IPS DF 4.7 (cell line): ENCODE measurements around the gene UBE3B.

Experiments
- DNase-seq: peaks from one replicate; pipeline ENCODE4 v3.0.0-alpha.2; 2013; ENCODE audit warnings: low spot score; ENCODE audit errors: extremely low read depth

The UBE3B gene

DNA sequence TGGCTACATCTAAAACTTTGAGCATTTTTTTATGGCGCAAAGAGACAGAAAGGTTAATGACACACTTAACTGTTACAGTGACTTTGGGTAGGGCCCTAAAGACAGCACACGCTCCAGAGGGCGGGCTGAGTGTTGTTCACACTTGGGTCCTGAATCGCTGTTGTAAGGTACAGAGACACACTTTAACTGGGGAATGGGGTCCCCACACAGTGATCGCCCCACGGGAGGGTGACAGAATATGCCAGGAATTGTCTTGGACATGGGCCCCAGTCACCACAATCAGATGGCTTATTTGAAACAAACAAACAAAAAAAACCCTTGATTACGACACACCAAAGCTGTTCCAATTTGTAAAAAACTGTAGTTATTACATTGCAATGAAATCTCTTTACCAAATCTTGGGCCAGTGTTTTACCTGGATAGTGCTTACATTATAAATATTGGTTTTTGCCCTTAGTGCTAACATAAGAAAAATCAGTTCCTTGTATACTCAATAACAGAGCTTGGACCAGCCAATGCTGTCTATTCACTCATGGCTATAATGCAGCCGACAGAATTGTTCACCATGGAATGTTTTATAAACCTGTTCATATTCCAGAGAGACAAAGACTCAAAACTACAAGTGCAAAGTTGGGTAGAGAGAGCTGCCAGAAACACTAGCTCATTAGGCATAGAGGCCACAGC, 28.6 kb upstream of the UBE3B start:
- no peak for DNase-seq

DNA sequence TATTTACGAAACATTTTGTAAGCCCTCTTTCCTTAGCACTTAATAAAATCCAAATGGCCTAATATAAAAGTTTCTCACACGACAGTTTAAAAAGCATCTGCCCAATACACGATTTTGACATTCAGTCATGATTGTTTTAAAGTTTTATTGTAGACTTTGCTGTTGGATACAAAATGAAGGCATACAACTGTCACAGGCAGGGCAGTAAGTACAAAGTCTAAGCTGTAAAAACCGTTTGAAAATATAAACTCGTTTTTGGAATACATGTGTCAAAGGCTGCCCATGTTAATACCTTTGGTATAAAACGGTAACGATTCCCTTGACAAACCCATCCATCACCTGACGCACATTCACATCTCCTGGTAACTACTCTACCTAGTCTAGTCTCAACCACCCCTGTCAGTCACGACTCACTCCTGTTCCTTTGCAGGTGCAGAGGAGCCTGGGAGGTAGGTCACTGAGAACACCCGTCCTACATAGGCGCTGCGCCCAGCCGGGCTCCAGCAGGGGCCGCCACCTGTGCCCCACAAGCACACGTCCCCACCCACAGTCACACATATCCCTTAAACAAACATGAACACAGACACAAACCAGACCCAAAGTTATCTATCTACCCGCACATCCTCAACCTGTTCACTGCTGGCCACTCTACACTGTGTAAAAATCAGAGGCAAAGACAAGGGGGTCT, 27.4 kb upstream of the UBE3B start:
- DNase-seq = no peak

DNA sequence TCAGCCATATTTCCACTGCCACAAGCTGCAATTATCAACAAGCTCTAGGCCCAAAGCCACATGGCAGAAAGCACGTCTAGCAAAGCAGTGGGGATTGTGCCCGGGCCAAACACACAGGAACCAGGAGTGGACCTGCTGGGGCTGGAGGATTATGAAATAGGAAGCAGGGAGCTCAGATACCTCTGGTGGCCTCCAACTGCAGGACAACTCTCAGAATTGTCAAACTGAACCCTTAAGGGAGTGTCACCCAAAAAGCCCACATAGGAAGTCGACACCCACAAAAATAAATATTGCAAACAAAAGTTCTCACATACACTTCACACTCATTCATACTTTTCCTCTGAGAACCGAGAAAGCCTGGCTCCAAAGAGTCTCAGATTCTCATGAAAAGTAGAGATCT, 26.5 kb upstream of the UBE3B start:
- DNase-seq = no peak

DNA sequence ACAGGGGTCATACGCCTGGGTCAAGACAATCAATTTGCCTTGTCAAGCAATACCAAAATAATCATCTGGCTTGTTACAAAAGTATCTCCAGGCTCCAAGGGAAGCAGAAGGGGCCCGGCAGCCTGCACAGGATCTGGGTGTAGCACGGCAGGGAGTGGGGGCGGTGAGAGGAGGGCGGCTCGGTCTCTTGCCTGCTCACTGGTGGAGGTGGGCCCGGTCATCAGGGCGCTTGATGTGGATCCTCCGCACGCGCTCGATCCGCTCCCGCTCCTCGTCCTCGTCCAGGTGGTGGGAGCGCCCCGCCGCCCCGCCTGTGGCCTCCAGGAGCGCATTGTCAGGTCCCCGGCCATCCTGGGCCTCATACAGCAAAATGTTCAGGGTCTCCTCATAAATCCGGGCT, 26.0 kb upstream of the UBE3B start:
- DNase-seq = no peak

DNA sequence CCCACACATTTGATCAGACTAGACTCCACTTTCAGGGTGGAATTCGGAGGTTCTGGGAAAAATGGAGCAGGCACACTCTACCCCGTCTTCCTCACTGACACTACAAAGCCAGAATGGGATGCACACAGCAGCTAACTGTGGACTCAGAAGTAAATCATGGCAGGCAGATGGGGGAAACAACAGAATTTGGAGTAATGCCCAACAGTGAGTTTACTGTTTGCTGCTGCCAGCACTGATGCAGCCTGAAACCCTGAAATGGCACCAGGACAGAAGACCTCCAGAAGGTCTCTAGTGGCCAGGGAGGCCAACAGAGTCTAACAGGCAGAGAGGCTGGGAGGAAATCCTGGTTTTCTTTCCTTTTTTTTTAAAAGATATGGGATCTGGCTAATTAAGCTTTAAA, 24.9 kb upstream of the UBE3B start:
- no peak for DNase-seq

DNA sequence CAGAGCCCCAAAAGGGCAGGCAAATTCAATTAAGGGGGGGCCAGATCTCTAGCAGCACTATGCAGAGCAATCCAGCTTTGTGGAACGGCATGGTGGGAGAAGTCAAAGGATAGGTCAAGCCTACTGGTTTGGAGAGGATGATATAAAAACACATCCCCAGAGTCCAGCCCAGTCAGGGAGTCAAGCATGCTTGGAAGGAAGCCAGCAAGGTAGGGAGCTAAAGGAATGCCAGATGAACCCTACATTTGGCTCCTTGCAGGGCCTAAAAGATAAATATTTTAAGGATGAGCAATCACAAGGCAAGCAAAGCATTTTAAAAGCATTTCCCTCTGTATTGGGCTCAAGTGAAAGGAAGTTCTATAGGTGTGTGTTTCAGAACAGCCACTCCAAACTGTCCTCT, 21.7 kb upstream of the UBE3B start:
- no peak for DNase-seq

DNA sequence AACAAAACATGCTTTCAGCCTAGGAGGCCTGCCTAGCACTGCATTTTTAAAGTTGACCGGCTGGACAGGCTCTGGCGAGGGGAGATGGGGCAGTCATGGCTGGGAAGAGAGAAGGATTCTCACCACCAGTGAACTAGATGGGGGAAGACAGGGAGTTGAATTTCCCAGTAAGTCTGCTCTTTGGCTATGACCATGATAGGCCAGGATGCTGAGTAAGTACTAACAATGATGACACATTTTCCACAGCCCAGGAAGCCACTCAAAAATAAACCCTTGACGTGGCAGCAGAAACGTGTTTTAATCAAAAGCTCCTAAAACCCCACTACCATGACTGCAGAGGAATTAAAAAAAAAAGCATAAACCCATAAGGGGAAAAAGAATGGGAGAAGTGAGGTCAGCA, 19.3 kb upstream of the UBE3B start:
- no peak for DNase-seq

DNA sequence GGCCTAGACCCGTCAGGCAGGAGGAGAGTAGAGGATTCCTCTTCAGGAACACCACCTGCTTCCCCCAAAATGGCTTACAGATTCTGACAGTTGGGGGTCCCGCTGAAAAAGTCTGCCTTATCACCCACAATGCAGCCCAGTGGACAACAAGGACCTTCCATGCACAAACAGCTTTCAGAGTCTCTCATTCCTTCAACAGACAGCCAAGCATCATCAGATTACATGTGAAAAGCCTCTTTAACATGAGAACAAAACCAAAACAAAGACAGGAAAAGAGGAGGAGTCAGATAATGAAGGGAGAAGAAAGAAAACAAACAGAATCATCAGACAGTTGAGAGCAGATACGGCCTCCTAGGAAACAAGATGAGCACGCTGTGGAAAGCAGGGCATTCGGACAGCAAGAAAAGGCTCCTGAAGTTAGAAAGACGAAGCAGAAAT, 18.6 kb upstream of the UBE3B start:
- no peak for DNase-seq

DNA sequence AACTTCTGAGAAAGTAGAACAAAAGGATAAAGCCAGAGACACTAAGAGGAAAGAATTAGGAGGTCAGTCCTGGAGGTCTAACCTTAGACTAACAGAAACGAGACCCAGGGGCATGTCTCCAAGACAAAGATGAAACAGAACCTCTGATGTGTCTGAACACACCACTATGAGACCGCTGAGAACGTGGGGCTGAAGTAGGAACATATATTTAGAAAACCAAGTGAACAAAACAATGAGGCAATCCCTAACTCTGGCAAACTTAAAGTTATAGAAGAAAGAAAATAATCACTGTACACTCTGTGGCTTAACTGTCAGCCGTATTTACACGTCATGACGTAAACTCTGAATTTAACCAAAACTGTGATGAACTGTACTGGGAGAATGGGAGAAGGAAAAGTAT, 18.2 kb upstream of the UBE3B start:
- no peak for DNase-seq

DNA sequence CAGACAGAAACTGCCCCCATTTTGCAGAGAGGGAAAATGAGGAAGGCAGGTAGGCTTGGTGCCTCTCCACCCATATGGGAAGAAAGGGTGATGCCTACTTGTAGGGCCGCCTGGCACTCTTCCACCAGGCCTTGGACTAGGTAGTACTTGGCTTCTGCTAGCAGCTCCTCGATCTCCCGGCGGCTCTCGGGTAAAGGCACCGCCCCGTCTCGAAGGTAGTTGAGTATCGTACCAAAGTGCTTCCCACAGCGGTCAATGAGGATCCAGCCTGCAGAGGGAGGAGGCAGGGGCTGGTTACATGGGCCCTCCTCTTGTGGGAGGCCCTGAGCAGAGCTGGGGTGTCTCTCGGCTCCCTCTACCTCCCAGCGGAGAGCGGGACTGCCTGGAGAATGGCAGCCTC, 16.9 kb upstream of the UBE3B start:
- DNase-seq = no peak

DNA sequence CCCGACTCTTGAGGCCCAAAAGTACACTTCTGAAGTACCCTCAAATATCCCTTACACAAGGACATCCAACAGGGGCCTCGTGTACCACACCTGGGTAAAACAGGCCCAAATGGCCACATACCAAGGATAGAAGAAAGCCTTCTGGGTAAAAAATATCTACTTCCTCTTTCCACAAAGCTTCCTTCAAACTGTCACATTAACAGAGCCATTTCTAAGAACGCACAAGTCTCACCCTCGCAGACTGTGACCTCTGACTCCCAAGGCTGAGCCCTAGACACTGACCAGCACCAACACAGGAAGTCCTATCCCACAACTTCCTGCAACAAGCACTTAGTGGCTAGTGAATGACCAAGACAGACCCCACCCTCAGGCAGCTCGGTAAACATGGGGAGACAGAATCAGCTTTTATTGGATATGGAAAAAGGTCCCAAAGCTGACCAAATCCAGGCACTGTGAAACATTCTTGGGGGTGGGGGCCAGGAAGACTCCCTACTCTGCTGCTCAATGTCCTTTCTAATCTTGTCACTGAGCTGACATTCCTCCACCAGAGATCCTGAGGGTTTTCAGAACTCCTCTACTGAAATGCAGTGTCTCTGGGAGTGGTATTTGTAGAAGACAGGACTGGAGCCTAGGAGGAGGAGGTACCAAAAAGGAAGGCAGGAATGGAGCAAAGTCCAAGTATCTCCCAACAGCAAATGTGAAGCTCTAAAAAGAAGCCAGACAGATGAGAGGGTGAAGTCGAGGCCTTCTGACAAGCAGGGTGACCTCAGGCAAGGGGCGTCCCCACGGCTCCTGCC, 16.2 kb upstream of the UBE3B start:
- no peak for DNase-seq

DNA sequence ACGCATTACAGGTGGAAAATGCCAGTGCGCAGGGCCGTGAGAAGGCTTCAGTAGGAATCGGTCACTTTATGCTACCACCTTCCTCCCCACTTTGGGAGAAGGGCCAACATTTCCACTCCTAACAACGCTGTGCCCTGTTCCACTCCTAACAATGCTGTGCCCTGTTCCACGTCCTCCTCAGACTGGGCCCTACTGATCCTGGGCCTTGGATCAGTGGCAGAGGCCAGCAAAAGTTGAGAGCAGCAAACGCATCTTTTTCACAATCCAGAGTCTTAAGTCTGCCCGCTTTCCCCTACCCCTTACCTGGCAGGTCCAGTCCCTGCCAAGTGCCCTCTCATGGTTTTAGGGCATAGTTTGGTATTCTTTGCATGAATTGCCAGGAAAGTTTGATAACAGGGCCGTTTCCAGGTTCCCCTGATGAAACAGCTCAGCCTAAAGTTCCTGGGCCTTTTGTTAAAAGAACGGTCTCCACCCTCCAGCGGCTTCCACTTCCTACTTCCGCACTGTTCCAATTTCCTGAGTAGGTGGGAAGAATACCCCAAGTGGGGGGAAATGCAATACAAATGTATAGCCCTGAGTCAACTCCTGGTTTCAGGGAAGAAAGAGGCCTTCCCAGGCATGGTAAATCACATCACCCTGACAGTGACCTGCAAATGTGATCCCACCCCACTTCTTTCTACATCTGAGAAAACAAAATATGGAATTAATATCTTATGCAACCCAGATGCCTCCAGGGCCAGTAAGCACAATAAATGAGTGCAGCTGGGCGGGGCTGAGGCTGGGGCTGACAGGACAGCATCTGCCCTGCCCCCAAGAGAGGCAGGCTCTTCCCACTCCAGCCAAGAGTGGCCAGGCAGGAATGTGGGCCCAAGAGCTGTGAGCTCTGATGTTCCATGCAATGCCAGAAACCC, 15.3 kb upstream of the UBE3B start:
- DNase-seq = no peak

DNA sequence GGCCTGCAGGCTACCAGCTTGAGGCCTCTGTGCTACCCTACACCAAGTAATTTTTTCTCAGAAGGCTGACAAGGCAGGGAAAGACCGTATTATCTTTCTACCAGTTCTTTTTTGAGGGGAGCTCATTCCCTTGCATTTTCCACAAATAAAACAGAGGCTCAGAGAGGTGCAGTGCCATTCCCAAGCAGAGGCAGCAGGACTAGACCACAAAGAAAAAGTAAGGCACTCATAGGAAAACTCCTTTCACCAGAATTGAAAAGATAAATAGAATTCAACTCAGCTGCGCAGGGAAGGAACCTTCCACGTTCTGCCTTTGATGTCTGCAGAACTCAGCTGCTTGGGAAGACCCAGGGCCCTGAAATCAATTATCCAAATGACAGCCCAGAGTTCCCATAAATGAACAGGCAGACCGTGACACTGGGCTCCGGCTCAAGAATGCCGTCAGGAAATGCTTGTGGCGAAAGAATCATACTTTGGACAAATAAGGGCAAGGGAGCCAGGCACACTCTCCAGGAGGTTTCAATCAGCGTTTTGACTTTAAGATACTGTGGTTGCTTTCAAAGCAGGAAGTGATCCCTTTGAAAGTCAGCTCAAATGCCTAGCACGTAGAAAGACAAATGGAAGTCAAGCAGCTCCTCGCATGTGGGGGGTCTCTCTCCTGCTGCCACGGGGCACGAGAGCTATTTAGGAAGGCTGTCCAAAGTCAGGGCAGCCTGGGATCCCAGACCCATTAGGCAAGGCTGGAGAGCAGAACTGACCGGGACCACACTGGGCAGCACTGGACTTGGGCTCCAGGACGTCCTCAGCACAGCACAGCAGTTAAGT, 14.4 kb upstream of the UBE3B start:
- DNase-seq = no peak

DNA sequence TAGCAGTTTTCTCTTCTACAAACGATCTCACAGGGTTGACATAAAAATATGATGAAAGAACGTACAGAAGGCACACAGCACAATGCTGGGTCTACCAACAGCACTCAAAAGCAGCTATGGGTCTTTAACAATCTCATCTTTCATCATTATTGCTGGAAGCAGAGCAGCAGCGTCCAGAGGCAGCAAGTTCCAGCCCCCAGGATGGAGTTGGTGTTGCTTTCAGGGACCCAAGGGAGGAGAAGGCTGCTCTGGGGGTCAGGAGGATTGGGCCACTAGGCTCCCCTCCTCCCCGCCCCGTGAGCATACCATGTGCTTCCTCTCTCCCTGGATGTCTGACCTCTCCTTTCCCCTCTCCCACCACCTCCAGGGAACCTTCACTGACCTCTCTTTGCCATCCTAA, 13.7 kb upstream of the UBE3B start:
- DNase-seq = no peak

DNA sequence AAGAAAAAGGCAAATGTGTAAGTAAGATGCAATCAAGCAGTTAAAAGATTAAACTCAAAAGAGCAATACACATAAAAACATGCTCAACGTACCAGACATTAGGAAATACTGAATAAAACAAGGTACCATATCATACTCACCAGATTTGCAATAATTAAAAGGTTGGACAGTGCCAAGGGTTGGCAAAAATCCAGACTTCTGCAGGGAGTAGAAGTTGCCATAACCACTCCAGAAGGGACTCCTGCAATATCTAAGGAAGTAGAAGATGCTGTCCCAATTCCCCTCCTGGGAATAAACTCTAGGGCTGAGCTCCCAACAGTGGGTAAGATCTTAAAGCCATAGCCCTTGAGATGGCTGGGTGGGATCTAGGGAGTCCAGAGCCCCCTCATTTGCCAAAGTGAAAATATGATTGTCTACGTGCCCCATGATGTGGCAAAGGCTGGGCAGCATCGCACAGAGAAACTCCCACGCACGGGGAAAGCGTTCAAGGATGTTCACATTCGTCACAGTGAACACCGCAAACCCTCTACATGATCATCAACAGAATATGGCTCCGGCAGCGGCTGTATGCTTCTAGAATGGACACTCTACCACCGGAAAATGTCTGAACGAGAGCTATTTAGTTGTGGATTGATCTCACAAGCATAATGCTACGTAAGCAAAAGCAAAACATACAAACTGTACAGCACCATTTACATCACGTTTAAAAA, 12.6 kb upstream of the UBE3B start:
- no peak for DNase-seq

DNA sequence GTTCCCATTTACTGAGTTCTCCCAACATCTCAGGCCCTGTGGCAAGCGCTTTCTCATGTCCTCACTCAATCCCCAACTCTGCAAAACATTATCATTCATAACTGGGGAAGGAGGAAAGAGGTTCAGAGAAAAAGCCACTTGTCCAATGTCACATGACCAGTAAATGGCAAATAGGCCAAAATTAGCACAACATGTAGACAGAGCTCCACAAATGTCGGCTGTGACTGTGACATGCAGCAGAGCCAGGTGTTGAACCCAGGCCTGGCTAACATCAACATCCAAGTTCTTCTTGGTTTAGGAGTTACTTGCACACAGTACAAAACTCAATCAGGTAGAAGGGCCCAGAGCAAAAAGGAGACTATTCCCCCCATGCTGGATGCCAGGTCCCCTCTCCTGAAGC, 11.1 kb upstream of the UBE3B start:
- DNase-seq = no peak

DNA sequence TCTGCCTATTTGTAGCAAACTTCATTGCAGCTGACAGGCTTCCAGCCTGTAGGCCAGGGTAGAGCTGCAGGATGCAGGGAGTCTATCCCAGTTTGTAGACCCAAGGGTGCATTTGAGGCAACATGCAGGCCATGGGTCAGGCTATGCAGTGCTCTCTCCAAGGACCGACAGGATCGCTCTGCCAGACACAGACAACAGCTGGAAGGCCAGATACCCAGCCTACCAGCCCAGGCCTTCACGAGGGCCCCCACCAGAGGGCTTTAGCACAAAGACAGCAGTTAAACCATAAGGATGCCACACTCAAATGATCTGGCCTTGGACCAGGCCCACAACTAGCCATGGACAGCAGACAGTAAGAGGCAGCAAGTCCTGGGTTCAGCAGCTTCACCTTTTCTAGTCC, 10.6 kb upstream of the UBE3B start:
- no peak for DNase-seq

DNA sequence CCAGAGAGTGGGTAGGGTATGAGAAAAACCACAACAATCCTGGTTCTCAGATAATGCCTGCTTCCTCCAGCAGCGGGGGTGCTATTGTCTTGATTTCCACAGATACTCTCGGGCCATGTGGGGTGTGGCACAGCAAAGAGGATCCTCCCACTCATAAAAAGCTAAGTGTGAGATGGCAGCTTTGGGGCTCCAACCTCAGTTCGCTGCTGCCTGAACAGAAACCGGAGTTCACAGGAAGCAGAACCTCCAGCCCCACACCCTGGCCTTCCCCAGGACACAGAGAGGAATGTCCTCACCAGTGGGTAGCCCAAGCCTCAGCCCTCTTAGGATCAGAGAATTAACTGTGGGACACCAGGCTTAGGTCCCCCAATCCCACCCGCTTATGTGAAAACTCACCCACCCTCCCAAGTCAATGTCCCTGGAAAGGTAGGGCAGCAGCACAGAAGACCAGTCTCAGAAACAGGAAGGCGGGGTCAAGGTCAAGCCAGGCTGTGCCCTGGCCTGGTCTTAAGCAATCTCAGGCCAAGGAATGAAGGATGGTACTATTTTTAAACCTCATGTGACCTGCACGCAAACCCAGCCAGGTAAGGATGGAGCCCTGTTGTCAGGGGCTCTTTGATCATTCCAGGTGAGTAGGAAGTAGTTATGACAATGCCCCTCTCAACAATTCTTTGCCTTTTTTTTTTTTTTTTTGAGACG, 9.3 kb upstream of the UBE3B start:
- no peak for DNase-seq

DNA sequence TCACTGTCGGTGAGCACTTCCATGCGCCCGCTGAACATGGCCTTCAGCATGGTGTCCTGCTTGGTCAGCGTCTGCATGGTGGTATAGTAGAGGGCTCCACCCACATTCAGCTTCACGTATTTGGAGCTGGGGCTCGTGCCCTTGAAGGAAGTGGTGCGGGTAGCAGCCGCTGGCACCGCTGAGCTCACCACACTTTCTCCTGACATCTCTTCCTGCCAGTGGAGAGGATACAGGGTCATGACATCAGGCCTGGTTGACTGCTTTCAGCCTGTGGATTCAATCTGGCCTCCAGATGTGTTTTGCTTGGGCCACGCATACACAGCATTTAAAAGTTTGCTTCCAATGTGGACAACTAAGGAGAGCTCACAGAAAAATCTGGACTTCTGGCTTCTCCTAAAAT, 7.9 kb upstream of the UBE3B start:
- DNase-seq = no peak
